ENCODE results near the gene ENDOV.

Gene ENDOV

GRCh38 chr17:80449930-80450576, 35.1 kb downstream of the ENDOV start:
- no peak for DNase-seq (ENCODE audit: low read depth)

- no peak for DNase-seq (ENCODE audit: low read depth)
Measured at GRCh38 chr17:80451104-80451775, 36.3 kb downstream of the ENDOV start.

GRCh38 chr17:80452173-80452915, 37.4 kb downstream of the ENDOV start:
- DNase-seq (ENCODE audit: low read depth): no peak

GRCh38 chr17:80453126-80453997, 38.4 kb downstream of the ENDOV start:
- no peak for DNase-seq (ENCODE audit: low read depth)

GRCh38 chr17:80453998-80454556, 39.1 kb downstream of the ENDOV start:
- DNase-seq (ENCODE audit: low read depth): no peak

- DNase-seq (ENCODE audit: low read depth): peak; percentile 88
Measured at GRCh38 chr17:80454557-80455335, 39.8 kb downstream of the ENDOV start.

GRCh38 chr17:80455336-80455710, 40.4 kb downstream of the ENDOV start:
- DNase-seq (ENCODE audit: low read depth): no peak

- no peak for DNase-seq (ENCODE audit: low read depth)
Measured at GRCh38 chr17:80455784-80456183, 40.8 kb downstream of the ENDOV start.

GRCh38 chr17:80456465-80457235, 41.7 kb downstream of the ENDOV start:
- DNase-seq (ENCODE audit: low read depth): no peak

- DNase-seq (ENCODE audit: low read depth): no peak
Measured at GRCh38 chr17:80457236-80457856, 42.4 kb downstream of the ENDOV start.

GRCh38 chr17:80458016-80458415, 43.0 kb downstream of the ENDOV start:
- DNase-seq (ENCODE audit: low read depth): no peak

- DNase-seq (ENCODE audit: low read depth): no peak
Measured at GRCh38 chr17:80459234-80459633, 44.3 kb downstream of the ENDOV start.

- no peak for DNase-seq (ENCODE audit: low read depth)
Measured at GRCh38 chr17:80460429-80460834, 45.5 kb downstream of the ENDOV start.

- DNase-seq (ENCODE audit: low read depth): no peak
Measured at GRCh38 chr17:80461528-80462160, 46.7 kb downstream of the ENDOV start.

GRCh38 chr17:80463784-80464400, 48.9 kb downstream of the ENDOV start:
- no peak for DNase-seq (ENCODE audit: low read depth)

- DNase-seq (ENCODE audit: low read depth): no peak
Measured at GRCh38 chr17:80464486-80464885, 49.5 kb downstream of the ENDOV start.

GRCh38 chr17:80465327-80465974, 50.5 kb downstream of the ENDOV start:
- DNase-seq (ENCODE audit: low read depth): no peak

- DNase-seq (ENCODE audit: low read depth): no peak
Measured at GRCh38 chr17:80466188-80466705, 51.3 kb downstream of the ENDOV start.

All from T follicular helper cell (primary cell).